HepG2 (cell line): ENCODE data around the gene SMURF2. TPM values are rescaled to one million over a fixed set of nuclear protein-coding genes. Genes with fewer than 3 reads are reported as not detected.

ENCODE experiments used
- CEBPB ChIP-seq: IDR thresholded peaks from 2 replicates; pipeline ENCODE4 v1.6.1; 2011; ENCODE audit warnings: low read depth, low read length, improper control_type of control experiment, borderline replicate concordance
- CHCHD3 ChIP-seq: sonication (generic); formaldehyde crosslinking; IDR thresholded peaks from 2 replicates; pipeline ENCODE4 v1.8.0; 2022; ENCODE audit warnings: mild to moderate bottlenecking, missing genetic modification reagents, moderate library complexity
- DNMT1 ChIP-seq: sonication (generic); formaldehyde crosslinking; IDR thresholded peaks from 2 replicates; pipeline ENCODE4 v1.5.1; 2020; ENCODE audit warnings: mild to moderate bottlenecking, missing genetic modification reagents
- DZIP1 ChIP-seq: sonication (generic); formaldehyde crosslinking; IDR thresholded peaks from 2 replicates; pipeline ENCODE4 v1.5.0; 2020; ENCODE audit warnings: mild to moderate bottlenecking, missing genetic modification reagents
- MYNN ChIP-seq: sonication (generic); formaldehyde crosslinking; IDR thresholded peaks from 2 replicates; pipeline ENCODE4 v1.4.0; 2020; ENCODE audit warnings: mild to moderate bottlenecking, low read depth, missing genetic modification reagents
- NFIC ChIP-seq: IDR thresholded peaks from 2 replicates; pipeline ENCODE4 v1.6.1; 2012; ENCODE audit warnings: mild to moderate bottlenecking, low read length, inconsistent platforms
- NR1H2 ChIP-seq: sonication (generic); formaldehyde crosslinking; IDR thresholded peaks from 2 replicates; pipeline ENCODE4 v1.8.1; 2022; ENCODE audit warnings: low read depth, missing genetic modification reagents, borderline replicate concordance
- RXRA ChIP-seq: sonication (generic); formaldehyde crosslinking; IDR thresholded peaks from 2 replicates; pipeline ENCODE4 v1.5.1; 2020; ENCODE audit warnings: missing genetic modification reagents
- SCMH1 ChIP-seq: sonication (generic); formaldehyde crosslinking; IDR thresholded peaks from 2 replicates; pipeline ENCODE4 v1.9.0; 2021; ENCODE audit warnings: missing genetic modification reagents, mild to moderate bottlenecking, borderline replicate concordance
- SNRNP70 ChIP-seq: fragments of 200-400 bp; formaldehyde crosslinking; IDR thresholded peaks from 2 replicates; pipeline ENCODE4 v1.6.1; 2017; ENCODE audit warnings: mild to moderate bottlenecking, low read depth, low read length, moderate library complexity
- TCF7 ChIP-seq: sonication (generic); IDR thresholded peaks from 2 replicates; pipeline ENCODE4 v1.6.1; 2016; ENCODE audit warnings: antibody characterized with exemption, low read depth
- TOPORS ChIP-seq: sonication (generic); formaldehyde crosslinking; IDR thresholded peaks from 2 replicates; pipeline ENCODE4 v1.8.0; 2023; ENCODE audit warnings: mild to moderate bottlenecking, missing genetic modification reagents
- ZFP36L2 ChIP-seq: sonication (generic); formaldehyde crosslinking; IDR thresholded peaks from 2 replicates; pipeline ENCODE4 v1.4.0; 2020; ENCODE audit warnings: missing genetic modification reagents
- ZFYVE20 ChIP-seq: sonication (generic); formaldehyde crosslinking; IDR thresholded peaks from 2 replicates; pipeline ENCODE4 v1.8.0; 2023; ENCODE audit warnings: low read depth, mild to moderate bottlenecking, moderate library complexity, missing genetic modification reagents, borderline replicate concordance
- ZNF225 ChIP-seq: sonication (generic); formaldehyde crosslinking; IDR thresholded peaks from 2 replicates; pipeline ENCODE4 v1.4.0; 2020; ENCODE audit warnings: mild to moderate bottlenecking, missing genetic modification reagents
- ZNF503 ChIP-seq: sonication (generic); formaldehyde crosslinking; IDR thresholded peaks from 2 replicates; pipeline ENCODE4 v1.4.0; 2020; ENCODE audit warnings: missing genetic modification reagents
- ZNF512B ChIP-seq: sonication (generic); formaldehyde crosslinking; IDR thresholded peaks from 2 replicates; pipeline ENCODE4 v1.5.1; 2020; ENCODE audit warnings: missing genetic modification reagents, mild to moderate bottlenecking, borderline replicate concordance
- ZNF790 ChIP-seq: sonication (generic); formaldehyde crosslinking; IDR thresholded peaks from 2 replicates; pipeline ENCODE4 v1.8.0; 2022; ENCODE audit warnings: missing genetic modification reagents, mild to moderate bottlenecking, borderline replicate concordance
- polyA plus RNA-seq, 8 experiments: library from polyadenylated mRNA; depleted of rRNA in 3 of 8; stranded (reverse) in 7 of 8; unstranded in 1 of 8; fragments of >200 nt; fragmentation: Illumina TruSeq in 4 of 8; extraction: Trizol in 4 of 8; gene quantifications; 2 replicates each; pipeline versions ENCODE4 v1.2.1 to v1.2.3, GENCODE V29; 2011 to 2016; ENCODE audit warnings: low read depth in 4 of 8, missing spikeins in 1 of 8, mixed read lengths in 1 of 8; ENCODE audit not compliant: insufficient read depth in 1 of 8
- total RNA-seq, 5 experiments: library from RNA; depleted of rRNA; stranded (reverse); fragments of >200 nt; fragmentation: Illumina TruSeq; extraction: Trizol; gene quantifications; 2 replicates each; pipeline ENCODE4 v1.2.3, GENCODE V29; 2016; ENCODE audit warnings: low read depth in 1 of 5
- TF ChIP-seq, protein P1 (sequence below): sonication (generic); formaldehyde crosslinking; IDR thresholded peaks from 2 replicates; pipeline ENCODE4 v1.8.0; 2022; ENCODE audit warnings: mild to moderate bottlenecking, missing genetic modification reagents
- TF ChIP-seq, protein P2 (sequence below): sonication (generic); formaldehyde crosslinking; IDR thresholded peaks from 2 replicates; pipeline ENCODE4 v1.4.0; 2020; ENCODE audit warnings: missing genetic modification reagents

SMURF2 gene
- total and polyA plus RNA-seq, 2 of the 13 experiments (the other 11 are each of a cell fraction or from before 2014, with no cell fraction given), result 14.9 to 24.3 TPM

- TF ChIP-seq ZNF790 (CRISPR knock-in tag) (peak; percentile 92; the same call in 1 of the 2 replicates), NR1H2 (CRISPR knock-in tag) (no peak), DNMT1 (CRISPR knock-in tag) (no peak), SNRNP70 (no peak), TOPORS (CRISPR knock-in tag) (peak; percentile 94), CEBPB (no peak), ZFP36L2 (CRISPR knock-in tag) (peak; percentile 60; the same call in 1 of the 2 replicates), ZNF225 (CRISPR knock-in tag) (peak; percentile 91), MYNN (CRISPR knock-in tag) (no peak), SCMH1 (CRISPR knock-in tag) (no peak), TCF7 (no peak), ZNF503 (CRISPR knock-in tag) (no peak; the same call in 1 of the 2 replicates), NFIC (no peak; the same call in 1 of the 2 replicates), ZNF512B (CRISPR knock-in tag) (peak; percentile 65; the same call in 1 of the 2 replicates), RXRA (peak; percentile 67), DZIP1 (CRISPR knock-in tag) (peak; percentile 95; the same call in 1 of the 2 replicates), CHCHD3 (CRISPR knock-in tag) (peak; percentile 97), ZFYVE20 (peak; percentile 75; the same call in 1 of the 2 replicates)
- TF ChIP-seq, protein P1, sequence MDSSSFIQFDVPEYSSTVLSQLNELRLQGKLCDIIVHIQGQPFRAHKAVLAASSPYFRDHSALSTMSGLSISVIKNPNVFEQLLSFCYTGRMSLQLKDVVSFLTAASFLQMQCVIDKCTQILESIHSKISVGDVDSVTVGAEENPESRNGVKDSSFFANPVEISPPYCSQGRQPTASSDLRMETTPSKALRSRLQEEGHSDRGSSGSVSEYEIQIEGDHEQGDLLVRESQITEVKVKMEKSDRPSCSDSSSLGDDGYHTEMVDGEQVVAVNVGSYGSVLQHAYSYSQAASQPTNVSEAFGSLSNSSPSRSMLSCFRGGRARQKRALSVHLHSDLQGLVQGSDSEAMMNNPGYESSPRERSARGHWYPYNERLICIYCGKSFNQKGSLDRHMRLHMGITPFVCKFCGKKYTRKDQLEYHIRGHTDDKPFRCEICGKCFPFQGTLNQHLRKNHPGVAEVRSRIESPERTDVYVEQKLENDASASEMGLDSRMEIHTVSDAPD, result peak; percentile 65; the same call in 1 of the 2 replicates
- TF ChIP-seq, protein P2, sequence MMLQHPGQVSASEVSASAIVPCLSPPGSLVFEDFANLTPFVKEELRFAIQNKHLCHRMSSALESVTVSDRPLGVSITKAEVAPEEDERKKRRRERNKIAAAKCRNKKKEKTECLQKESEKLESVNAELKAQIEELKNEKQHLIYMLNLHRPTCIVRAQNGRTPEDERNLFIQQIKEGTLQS, result 0 out of 2 replicates have a peak, but pooled peaks have one; percentile 9
Measured at GRCh38 chr17:64496786-64497564, 165.1 kb downstream of the SMURF2 start, which contains the start of gene POLG2 (continued).
